HG03469 (cell line): ENCODE results near the gene LIMS3.
"Not testable (repeated sequence)": the region's sequence is repeated elsewhere in the genome, so short reads cannot be mapped to it uniquely, and the experiment has no call there.

ENCODE experiments used
- ATAC-seq: cut with Tn5 transposase; IDR thresholded peaks from one replicate; pipeline ENCODE4 v1.9.1; 2021; ENCODE audit warnings: mild to moderate bottlenecking, moderate library complexity, moderate number of reproducible peaks; ENCODE audit not compliant: unreplicated experiment

Gene LIMS3, protein sequence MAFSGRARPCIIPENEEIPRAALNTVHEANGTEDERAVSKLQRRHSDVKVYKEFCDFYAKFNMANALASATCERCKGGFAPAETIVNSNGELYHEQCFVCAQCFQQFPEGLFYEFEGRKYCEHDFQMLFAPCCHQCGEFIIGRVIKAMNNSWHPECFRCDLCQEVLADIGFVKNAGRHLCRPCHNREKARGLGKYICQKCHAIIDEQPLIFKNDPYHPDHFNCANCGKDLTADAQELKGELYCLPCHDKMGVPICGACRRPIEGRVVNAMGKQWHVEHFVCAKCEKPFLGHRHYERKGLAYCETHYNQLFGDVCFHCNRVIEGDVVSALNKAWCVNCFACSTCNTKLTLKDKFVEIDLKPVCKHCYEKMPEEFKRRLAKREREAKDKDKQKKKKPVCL

DNA sequence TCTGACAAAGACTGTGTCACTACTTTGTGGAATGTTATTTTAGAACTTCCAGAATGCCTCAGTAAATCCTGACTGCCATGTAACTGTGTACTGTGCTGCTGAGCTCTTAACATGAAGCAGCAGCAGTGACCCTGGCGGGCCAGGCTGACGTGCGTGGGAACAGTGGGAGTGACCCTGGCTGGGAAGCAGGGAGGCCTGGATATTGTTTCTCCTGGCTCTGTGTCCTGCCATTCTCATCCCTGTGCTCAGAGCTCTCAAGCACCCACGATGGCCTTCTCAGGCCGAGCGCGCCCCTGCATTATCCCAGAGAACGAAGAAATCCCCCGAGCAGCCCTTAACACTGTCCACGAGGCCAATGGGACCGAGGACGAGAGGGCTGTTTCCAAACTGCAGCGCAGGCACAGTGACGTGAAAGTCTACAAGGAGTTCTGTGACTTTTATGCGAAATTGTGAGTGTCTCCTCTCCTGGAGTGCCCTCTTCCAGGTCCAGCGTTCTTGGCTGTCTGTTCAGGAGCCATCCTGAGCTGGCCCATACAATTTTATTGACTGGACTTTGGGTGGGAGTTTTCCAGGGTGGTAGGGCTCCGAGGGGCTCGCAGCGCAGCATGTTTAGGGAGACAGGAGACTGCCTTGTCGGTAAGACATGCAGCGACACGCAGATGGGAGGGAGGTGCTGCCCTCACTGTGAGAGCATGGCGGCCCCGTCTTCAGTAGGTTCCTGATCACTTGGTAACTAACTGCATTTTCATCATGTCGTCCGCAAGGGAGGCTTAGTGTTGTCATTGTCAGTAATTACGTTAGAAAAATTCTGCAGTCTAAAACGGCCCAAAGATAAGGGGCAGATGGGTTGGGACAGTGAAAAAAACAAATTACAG lies at the start of gene LIMS3:
Gene LIMS3 (plus strand): TSS at position 227 of the 875 bp plus-strand sequence. CDS start 41 bp downstream, at position 268.
- ATAC-seq = not testable (repeated sequence)

DNA sequence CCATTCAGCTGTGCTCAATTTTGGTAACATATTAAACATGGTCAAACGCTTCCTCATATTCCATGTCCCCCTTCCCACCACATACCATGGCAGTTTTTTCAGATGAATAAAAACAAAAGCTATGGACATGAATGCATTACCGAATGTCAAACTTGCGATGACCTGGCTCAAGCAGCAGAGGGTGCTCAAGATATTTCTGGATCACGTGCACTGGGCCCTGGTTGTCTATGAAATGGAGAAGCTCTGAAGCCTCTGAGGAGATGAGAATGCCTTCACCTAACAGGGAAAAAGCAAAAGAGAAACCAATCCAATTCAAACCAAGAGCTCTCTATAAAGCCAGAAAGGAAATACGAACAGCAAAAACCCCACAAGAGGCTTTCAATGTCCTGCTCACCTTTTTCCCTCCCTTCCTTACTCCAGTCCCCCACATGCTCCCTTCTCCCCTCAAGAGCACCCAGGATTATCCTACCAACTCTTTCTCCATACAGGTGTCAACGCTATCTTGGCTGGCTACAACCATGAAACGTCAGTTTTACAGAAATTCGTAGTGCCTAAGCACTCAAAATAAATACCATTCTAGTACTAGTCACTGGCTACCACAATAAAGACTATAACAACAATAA lies 27.2 kb upstream of the LIMS3 start:
- peak; percentile 85 for ATAC-seq

GRCh38 chr2:109876625-109877024 lies 21.9 kb upstream of the LIMS3 start:
- ATAC-seq = not testable (repeated sequence)

DNA sequence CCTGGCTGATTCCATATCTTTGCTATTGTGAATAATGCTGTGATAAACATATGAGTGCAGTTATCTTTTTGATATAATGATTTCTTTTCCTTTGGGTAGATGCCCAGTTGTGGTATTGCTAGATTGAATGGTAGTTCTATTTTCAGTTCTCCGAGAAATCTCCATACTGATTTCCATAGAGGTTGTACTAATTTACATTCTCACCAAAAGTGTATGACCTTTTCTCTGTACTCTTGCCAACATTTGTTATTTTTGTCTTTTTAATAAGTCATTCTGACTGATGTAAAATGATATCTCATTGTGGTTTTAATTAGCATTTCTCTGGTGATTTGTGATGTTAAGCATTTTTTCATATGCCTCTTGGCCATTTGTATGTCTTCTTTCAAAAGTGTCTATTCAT lies 16.4 kb upstream of the LIMS3 start:
- ATAC-seq = not testable (repeated sequence)

DNA sequence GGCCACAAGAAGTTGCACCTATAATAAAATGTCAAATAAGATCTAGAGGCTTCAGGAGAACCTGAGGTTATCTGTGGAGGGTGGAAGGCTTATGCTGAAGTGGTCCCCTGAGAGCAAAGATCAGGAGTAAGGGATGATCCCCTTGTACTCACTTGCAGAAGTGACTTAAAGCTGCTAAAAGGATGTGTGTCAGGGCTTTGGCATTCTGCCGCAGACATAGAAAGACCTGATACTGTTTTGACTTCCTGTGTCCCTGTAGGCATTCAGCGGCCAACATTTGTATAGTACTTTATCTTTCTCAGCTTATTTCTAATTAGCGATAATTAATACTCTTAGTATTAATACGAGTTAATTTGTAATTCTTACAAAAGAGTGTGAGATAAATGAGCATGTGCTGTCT lies 10.1 kb upstream of the LIMS3 start:
- not testable (repeated sequence) for ATAC-seq

- not testable (repeated sequence) for ATAC-seq
These were observed 8.6 kb upstream of the LIMS3 start for GRCh38 chr2:109889909-109890308.

DNA sequence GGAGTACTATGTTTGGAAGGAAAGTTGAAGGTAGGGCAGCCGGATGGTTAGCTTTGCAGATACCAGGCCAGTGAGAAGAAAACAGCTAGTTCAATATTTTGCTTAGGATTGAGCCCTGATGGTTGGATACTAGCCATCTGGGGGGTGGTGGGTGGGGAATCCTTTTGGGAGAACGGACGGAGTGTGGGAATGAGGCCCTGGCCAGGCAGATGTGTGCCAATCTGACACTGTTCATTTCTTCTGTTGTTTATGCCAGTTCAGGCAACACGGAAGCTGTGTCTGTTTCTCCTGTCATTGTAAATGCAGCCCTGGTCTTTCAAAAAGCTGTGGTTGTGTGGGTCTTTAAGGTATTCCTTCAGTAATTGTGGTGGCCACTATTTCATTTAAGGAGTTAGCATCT lies 7.5 kb upstream of the LIMS3 start:
- not testable (repeated sequence) for ATAC-seq

- ATAC-seq = not testable (repeated sequence)
These were observed 4.8 kb upstream of the LIMS3 start for GRCh38 chr2:109893736-109894135.

- ATAC-seq = not testable (repeated sequence)
These were observed 4.3 kb upstream of the LIMS3 start for GRCh38 chr2:109894141-109894540.

DNA sequence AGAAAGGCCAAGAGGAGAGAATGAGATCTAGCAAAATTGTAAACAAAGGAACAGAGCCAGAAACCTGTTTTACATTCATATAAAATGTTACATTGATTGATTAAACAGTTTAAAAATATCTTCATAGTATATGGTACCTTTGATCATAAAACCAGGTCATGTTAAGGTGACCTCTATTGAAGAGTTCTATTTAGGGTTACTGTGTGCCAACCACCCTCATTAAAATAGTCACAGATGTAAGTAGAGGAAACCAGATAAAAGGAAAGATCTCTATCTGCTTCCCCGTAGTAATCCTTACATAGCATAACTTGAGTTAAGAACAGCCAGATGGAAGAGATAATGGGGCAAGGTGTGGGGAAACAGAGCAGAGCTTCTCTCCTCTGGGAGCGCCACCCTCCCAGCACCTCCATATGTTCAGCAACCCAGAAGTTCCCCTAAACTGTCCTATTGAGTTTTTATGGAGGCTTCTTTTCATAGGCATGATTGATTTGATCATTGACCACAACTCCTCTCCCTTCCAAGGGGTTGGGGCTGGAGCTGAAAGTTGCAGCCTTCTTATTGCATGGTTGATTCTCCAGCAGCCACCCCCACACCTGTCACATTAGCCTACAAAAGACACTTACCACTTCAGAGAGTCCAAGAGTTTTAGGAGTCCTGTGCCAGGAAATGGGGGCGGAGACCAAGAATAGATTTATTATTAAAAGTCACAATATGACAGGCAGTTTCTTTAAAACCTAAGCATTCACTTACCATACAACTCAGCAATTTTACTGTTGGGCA lies 3.2 kb upstream of the LIMS3 start:
- ATAC-seq = not testable (repeated sequence)

- peak; percentile 91 for ATAC-seq
These were observed 2.3 kb upstream of the LIMS3 start for GRCh38 chr2:109896212-109896611.

DNA sequence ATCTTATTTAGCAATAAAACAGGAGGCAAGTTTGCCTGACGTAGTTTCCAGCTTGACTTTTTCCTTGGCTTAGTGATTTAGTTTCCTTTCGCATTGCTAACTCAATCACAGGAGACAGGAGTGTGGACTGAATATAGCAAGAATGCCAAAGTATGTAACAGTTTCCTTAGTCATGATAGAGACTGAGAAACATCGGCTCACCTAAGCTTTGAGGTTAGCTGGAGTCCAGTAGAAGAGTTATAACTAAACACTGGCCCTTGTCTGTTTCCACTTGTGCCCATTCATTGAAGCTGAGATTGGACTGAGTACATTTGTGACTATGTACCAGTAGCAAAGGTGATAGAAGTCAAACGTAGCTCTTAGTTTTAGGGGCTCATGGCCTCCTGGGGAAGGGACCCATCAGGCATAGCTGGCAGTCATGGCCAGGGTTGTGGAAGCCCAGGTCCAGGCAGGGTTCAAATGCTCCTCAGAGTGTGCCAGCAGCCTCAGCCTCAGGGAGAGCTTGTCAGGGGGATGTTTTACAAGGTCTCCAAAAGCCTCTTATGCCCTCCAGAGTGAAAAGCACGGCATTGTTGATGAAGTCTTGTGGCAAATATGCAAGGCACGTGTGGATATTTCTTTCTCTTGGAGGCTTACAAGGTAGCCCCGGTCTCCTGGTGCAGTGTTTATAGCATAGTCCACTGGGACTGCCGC lies 573 bp upstream of the LIMS3 start:
- ATAC-seq = not testable (repeated sequence)

DNA sequence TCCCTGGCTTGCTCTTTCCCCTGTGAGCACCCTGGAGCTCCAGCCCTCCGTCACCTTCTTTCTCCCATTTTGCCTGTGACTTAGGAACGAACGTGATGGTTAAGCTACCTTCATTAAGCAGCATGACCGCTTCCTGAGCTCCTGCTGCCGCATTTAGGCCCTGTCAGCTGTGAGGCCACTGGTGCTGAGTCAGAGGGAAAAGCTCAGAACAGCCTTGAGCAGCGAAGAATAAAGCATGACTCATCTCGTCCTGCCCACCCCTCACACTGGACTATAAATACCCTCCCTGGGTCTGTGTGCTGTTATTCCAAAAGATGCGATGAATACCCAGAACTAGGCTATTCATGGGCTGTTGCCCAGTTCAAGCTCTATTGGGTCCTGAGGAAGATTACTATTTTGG lies 7.3 kb downstream of the LIMS3 start:
- ATAC-seq = peak; percentile 86

DNA sequence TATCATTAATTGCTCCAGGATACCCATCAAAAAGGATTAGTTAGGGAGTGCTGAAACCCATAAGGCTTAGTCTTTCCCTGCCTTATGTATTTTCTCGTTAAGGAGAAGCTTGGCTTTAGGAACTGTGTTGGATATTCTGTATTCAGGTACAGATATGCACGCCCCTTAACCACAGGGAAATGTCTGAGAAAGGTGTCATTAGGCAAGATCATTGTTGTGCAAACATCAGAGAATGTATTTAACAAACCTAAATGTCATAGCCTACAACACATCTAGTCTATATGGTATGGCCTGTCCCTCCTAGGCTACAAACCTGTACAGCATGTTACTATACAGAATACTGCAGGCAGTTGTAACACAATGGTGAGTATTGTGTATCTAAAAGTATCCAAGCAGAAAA lies 10.1 kb downstream of the LIMS3 start:
- ATAC-seq = not testable (repeated sequence)

DNA sequence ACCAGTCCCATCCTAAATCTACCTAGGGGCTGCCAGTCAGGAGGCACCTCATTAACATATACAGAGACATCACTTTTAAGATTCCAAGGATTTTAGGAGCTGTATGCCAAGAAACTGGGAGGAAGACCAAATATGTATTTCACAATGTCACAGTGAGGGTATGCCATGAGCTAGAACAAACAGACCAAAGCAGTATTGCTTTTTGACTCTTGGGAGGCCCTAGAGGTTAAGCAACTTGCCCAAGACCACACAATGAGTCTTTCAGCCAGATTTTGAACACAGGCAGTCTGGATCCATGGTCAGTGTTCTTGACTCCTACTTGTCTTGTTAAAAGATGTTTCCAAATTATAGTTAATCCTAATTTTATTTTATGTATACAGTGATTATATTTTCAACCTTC lies 12.3 kb downstream of the LIMS3 start:
- not testable (repeated sequence) for ATAC-seq

GRCh38 chr2:109913911-109914310 lies 15.4 kb downstream of the LIMS3 start:
- not testable (repeated sequence) for ATAC-seq

DNA sequence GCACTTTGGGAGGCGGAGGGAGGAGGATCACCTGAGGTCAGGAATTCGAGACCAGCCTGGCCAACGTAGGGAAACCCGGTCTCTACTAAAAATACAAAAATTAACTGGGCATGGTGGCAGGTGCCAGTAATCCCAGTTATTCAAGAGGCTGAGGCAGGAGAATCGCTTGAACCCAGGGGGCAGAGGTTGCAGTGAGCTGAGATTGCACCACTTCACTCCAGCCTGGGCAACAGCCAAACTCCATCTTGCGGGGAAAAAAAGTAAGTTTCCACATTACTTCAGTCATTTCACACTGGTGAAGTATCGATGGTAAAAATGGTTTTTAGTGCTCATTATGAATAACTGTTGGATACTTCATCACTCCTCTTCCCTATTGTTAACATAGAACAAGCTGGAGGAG lies 16.1 kb downstream of the LIMS3 start:
- not testable (repeated sequence) for ATAC-seq

- not testable (repeated sequence) for ATAC-seq
These were observed 17.3 kb downstream of the LIMS3 start for GRCh38 chr2:109915830-109916229.

- ATAC-seq = not testable (repeated sequence)
These were observed 21.7 kb downstream of the LIMS3 start for GRCh38 chr2:109920162-109920561.
